Body of pancreas (tissue), 4 donors: ENCODE data around the gene VTI1A. TPM values are rescaled to one million over a fixed set of nuclear protein-coding genes. Genes with fewer than 3 reads are reported as not detected.

Source experiments
- ATAC-seq: fragments of 150-250 bp; one replicate; pipeline ENCODE4 v1.9.1; 2016
- DNase-seq, 4 donors: peaks; one replicate each; pipeline ENCODE4 v3.0.0-alpha.2; 2019
- H3K27ac ChIP-seq, 4 donors: fragments of 200-600 bp; sonication (generic); 1 replicate in 3 of 4; 2 replicates in 1 of 4; pipeline versions ENCODE4 v1.5.1 to v1.6.1; 2016 to 2019; ENCODE audit warnings: mild to moderate bottlenecking in 1 of 4, mixed read lengths in 1 of 4, moderate library complexity in 1 of 4
- H3K27me3 ChIP-seq, 2 donors: fragments of 200-600 bp; sonication (generic); one replicate each; pipeline ENCODE4 v1.6.0; 2016; ENCODE audit warnings: mild to moderate bottlenecking in 1 of 2
- H3K36me3 ChIP-seq, 2 donors: fragments of 200-600 bp; sonication (generic); replicated peaks in 1 of 2; 2 replicates each; pipeline ENCODE4 v1.5.1; 2016; ENCODE audit warnings: low read depth in 2 of 2; ENCODE audit not compliant: insufficient read depth in 1 of 2
- H3K4me1 ChIP-seq: fragments of 200-600 bp; sonication (generic); one replicate; pipeline ENCODE4 v1.6.0; 2016
- H3K4me3 ChIP-seq, 2 donors: fragments of 200-600 bp; sonication (generic); 1 replicate in 1 of 2; 2 replicates in 1 of 2; pipeline ENCODE4 v1.5.1; 2016 to 2019
- H3K9me3 ChIP-seq, 3 donors: fragments of 200-600 bp; sonication (generic); 1 replicate in 2 of 3; 2 replicates in 1 of 3; pipeline ENCODE4 v1.5.1; 2016
- CTCF ChIP-seq, 7 experiments: fragments of 450-650 bp in 4 of 7; fragments of 200-600 bp in 3 of 7; sonication (generic) in 3 of 7; IDR thresholded peaks; one replicate each; pipeline ENCODE4 v1.5.1; 2016 to 2019; ENCODE audit warnings: antibody characterized with exemption in 7 of 7
- POLR2A ChIP-seq, 3 donors: fragments of 450-650 bp; IDR thresholded peaks; one replicate each; pipeline ENCODE4 v1.6.1; 2016; ENCODE audit warnings: antibody characterized with exemption in 3 of 3, mild to moderate bottlenecking in 2 of 3
- WGBS, 2 donors: methylation state at CpG; one replicate each; pipeline ENCODE4 v1.1.5; 2017; 5-methylcytosine and 5-hydroxymethylcytosine counted together
- intact Hi-C: fragments of 100-400 bp; cut with DNase I; formaldehyde crosslinking; loops from one replicate; pipeline ENCODE4 v1.15.1; 2023
- total RNA-seq, 2 donors: library from RNA; depleted of rRNA; stranded (reverse); fragments of >200 nt; gene quantifications; one replicate each; pipeline ENCODE4 v1.1.0, GENCODE V29; 2016

Gene VTI1A
- total RNA-seq, 2 donors from 2014 or later: 28.3 to 84.4 TPM

GRCh38 chr10:112785089-112785488 is 338.1 kb downstream of the VTI1A start:
- H3K27me3 ChIP-seq: no peaks in the 10 kb centered on the region
- H3K9me3 ChIP-seq: no peaks in the 10 kb centered on the region
- H3K4me1 ChIP-seq: peaks cover 9% of the 10 kb centered on the region
- intact Hi-C loops: no loop called here
- TF ChIP-seq POLR2A (IDR thresholded peaks at IDR 0.05): no peak
- no peak for TF ChIP-seq CTCF (IDR thresholded peaks at IDR 0.05)
- no peak overlapping the region for H3K27ac ChIP-seq
- H3K4me3 ChIP-seq: no peak overlapping the region
- no peaks in the 10 kb centered on the region for H3K36me3 ChIP-seq
- DNase-seq (no peak), ATAC-seq (no peak)

GRCh38 chr10:112789248-112789647 is 342.2 kb downstream of the VTI1A start:
- TF ChIP-seq CTCF (IDR thresholded peaks at IDR 0.05) (no peak), POLR2A (IDR thresholded peaks at IDR 0.05) (no peak)
- Histone ChIP-seq H3K4me3 (no peak overlapping the region), H3K36me3 (no peaks in the 10 kb centered on the region), H3K4me1 (peaks cover under 1% of the 10 kb centered on the region), H3K27ac (no peak overlapping the region), H3K9me3 (no peaks in the 10 kb centered on the region), H3K27me3 (no peaks in the 10 kb centered on the region)
- no peak for ATAC-seq
- no peak for DNase-seq
- intact Hi-C loops: no loop called here

GRCh38 chr10:112790030-112790429 is 343.0 kb downstream of the VTI1A start:
- no peaks in the 10 kb centered on the region for H3K27me3 ChIP-seq
- H3K4me3 ChIP-seq: no peak overlapping the region
- no peak for DNase-seq
- TF ChIP-seq POLR2A (IDR thresholded peaks at IDR 0.05) (no peak), CTCF (IDR thresholded peaks at IDR 0.05) (no peak)
- H3K36me3 ChIP-seq: no peaks in the 10 kb centered on the region
- no peaks in the 10 kb centered on the region for H3K4me1 ChIP-seq
- H3K27ac ChIP-seq: no peak overlapping the region
- intact Hi-C loops: no loop called here
- no peak for ATAC-seq
- H3K9me3 ChIP-seq: no peaks in the 10 kb centered on the region
- 96 to 100% methylated on average over 1 of the region's 1 CpG for WGBS, 2 donors

- ATAC-seq: no peak
- TF ChIP-seq POLR2A (IDR thresholded peaks at IDR 0.05): no peak
- TF ChIP-seq CTCF (IDR thresholded peaks at IDR 0.05): no peak
- Histone ChIP-seq H3K4me3 (no peak overlapping the region), H3K27me3 (no peaks in the 10 kb centered on the region), H3K9me3 (no peaks in the 10 kb centered on the region), H3K36me3 (no peaks in the 10 kb centered on the region), H3K27ac (no peak overlapping the region), H3K4me1 (no peaks in the 10 kb centered on the region)
- no peak for DNase-seq
- intact Hi-C loops: no loop called here
- WGBS, 2 donors: 78 to 84% methylated on average over 4 of the region's 4 CpGs
Observed at GRCh38 chr10:112790921-112791320, 343.9 kb downstream of the VTI1A start.

- 67 to 69% methylated on average over 2 of the region's 2 CpGs for WGBS, 2 donors
- H3K4me1 ChIP-seq: no peaks in the 10 kb centered on the region
- no peak for ATAC-seq
- DNase-seq: no peak
- no peak overlapping the region for H3K4me3 ChIP-seq
- H3K36me3 ChIP-seq: no peaks in the 10 kb centered on the region
- intact Hi-C loops: no loop called here
- no peaks in the 10 kb centered on the region for H3K9me3 ChIP-seq
- no peak for TF ChIP-seq CTCF (IDR thresholded peaks at IDR 0.05)
- TF ChIP-seq POLR2A (IDR thresholded peaks at IDR 0.05): no peak
- H3K27ac ChIP-seq: no peak overlapping the region
- no peaks in the 10 kb centered on the region for H3K27me3 ChIP-seq
Observed at GRCh38 chr10:112791447-112791846, 344.4 kb downstream of the VTI1A start.
